Body of pancreas (tissue), 4 donors: Measurements from ENCODE around the gene THBS1.

Experiments used
- POLR2A ChIP-seq, 3 donors: fragments of 450-650 bp; IDR thresholded peaks; one replicate each; pipeline ENCODE4 v1.6.1; 2016; ENCODE audit warnings: antibody characterized with exemption in 3 of 3, mild to moderate bottlenecking in 2 of 3
- TF ChIP-seq, protein P1 (sequence below), 7 experiments: fragments of 450-650 bp in 4 of 7; fragments of 200-600 bp in 3 of 7; sonication (generic) in 3 of 7; IDR thresholded peaks; one replicate each; pipeline ENCODE4 v1.5.1; 2016 to 2019; ENCODE audit warnings: antibody characterized with exemption in 7 of 7

GRCh38 chr15:39644136-39644535 lies 63.3 kb downstream of the THBS1 start:
- TF ChIP-seq, protein P1, sequence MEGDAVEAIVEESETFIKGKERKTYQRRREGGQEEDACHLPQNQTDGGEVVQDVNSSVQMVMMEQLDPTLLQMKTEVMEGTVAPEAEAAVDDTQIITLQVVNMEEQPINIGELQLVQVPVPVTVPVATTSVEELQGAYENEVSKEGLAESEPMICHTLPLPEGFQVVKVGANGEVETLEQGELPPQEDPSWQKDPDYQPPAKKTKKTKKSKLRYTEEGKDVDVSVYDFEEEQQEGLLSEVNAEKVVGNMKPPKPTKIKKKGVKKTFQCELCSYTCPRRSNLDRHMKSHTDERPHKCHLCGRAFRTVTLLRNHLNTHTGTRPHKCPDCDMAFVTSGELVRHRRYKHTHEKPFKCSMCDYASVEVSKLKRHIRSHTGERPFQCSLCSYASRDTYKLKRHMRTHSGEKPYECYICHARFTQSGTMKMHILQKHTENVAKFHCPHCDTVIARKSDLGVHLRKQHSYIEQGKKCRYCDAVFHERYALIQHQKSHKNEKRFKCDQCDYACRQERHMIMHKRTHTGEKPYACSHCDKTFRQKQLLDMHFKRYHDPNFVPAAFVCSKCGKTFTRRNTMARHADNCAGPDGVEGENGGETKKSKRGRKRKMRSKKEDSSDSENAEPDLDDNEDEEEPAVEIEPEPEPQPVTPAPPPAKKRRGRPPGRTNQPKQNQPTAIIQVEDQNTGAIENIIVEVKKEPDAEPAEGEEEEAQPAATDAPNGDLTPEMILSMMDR (IDR thresholded peaks at IDR 0.05) = no peak
- TF ChIP-seq POLR2A (IDR thresholded peaks at IDR 0.05) = no peak
